ENCODE measurements around the gene RIMBP2.
"Not testable (repeated sequence)": the region's sequence is repeated elsewhere in the genome, so short reads cannot be mapped to it uniquely, and the experiment has no call there.

RIMBP2 gene

DNA sequence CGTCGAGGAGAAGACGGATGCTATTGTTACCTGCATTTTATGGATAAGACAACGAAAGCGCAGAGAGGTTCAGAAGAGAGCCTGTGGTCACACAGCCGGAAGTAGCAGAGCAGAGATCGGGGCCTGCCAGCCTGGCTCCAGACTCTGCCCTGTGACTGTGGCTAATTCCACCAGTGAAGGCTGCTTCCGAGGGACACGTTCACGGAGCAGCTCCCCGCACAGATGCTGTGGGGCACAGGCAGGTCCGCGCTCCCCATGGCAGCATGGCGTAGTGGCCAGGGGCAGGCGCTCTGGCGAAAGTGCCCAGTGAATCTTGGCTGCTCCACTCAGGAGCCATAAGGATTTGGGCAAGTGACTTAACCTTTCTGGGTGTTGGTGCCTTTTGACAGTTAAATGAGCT is 9.8 kb downstream of the RIMBP2 start:
- DNase-seq (ENCODE audit: low read depth) = no peak

DNA sequence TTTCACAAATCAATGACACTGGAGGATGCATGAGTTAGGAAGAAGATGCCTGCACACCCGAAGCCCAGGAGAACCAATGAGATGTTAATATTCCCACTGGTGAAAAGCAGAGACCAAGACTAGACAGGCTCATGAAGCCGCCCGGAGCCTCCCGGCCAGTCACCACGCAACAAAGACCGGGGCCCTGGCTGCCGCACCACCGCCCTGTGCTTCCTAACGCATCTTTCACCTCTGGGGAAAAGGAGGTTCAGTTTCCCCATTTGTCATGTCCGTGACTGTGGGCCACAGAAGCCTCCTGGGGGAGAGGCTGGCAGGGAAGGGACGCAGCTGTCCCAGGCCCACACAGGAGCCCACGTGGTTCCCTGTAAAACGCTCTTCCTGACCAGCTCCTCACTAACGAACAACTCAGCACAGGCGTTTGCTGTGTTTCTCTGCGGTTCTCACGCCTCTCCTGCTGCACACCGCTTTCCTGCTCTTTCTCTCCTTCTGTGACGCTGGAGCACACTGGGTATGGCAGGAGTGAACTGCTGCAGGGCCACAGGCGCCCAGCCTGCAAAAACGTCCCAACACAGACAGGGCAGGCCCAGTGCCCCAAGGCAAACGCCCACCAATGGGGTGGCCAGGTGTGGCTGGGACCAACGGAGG is 10.8 kb downstream of the RIMBP2 start:
- no peak for DNase-seq (ENCODE audit: low read depth)

DNA sequence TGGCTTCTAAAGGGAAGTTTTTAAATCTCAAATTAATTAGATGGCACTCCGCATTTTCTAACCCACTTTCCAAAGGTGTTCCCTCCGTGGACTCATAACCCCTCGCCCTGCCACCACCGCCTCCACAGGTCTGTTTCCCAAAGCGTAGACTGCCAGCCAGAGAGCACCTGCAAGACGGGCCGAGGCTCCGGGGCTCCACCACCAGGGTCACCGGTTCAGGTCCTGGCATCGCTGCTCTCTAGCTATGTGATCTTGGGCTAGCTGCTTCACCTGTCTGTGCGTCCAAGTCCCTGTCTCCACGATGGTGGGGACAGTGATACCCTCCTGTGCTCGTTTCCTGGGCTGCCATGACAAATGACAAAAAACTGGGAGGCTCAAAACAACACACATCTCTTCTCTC is 11.5 kb downstream of the RIMBP2 start:
- no peak for DNase-seq (ENCODE audit: low read depth)

DNA sequence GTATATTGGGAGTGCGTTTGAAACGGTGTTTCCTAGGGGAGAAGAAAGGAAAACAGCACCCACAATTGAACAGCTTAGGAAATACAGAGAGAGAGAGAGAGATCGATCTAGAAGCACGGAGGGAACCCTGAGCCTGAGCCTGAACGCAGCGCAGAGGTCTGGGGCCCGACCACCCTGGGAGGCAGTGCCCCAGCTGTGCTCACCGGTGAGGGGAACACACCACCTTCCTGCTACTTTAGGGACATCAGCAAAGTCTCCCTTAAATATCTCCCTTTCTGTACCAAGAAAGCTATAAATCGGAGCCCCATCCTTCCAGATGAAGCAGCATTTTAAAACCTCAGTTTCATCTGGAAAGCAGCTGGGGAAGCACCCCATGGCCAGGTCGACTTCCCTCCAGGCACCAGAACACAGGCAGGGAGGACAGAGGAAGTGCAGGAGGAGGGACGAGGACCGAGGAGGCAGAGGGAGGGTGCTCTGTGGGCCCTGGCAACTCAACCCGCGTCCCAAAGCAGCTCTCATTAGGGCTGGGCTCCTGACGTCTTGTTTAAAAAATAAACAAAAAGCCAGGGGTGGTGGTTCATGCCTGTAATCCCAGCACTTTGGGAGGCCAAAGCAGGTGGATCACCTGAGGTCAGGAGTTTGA is 12.2 kb downstream of the RIMBP2 start:
- DNase-seq (ENCODE audit: low read depth) = no peak

DNA sequence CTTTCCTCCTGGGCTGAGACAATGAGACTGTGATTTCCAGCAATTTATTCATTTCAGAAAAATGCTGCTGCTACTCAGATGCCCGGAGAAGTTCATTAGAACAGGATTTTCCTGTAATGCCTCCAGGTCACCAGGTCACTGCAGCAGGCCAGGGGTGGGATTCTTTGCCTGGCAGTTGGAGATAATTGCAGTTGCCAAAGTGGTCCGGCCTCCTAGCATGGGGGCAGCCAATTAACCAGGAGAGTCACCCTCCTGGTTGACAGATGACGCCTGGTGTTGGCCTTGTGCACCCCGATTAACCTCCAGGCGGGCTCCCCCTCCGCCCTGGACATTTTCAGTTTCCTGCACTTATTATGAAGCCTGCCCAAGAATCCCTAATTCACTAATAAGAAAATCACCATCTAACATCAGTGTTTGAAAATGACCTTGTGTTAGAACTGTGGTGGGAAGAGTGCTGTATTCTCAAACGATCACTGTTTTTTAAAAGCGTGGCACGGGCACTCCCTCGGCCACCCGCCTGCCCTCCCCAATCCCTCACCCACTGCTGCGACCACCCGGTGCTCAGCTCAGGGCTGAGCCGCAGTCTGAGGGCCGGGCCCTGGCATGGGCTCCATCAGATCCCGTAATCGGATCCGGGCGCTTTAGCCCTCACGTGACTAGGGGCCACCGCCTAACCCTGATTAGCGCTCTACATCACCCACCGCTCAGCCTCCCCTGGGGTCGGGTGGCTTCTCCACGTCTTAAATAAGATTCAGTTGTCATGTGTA is 12.9 kb downstream of the RIMBP2 start:
- no peak for DNase-seq (ENCODE audit: low read depth)

DNA sequence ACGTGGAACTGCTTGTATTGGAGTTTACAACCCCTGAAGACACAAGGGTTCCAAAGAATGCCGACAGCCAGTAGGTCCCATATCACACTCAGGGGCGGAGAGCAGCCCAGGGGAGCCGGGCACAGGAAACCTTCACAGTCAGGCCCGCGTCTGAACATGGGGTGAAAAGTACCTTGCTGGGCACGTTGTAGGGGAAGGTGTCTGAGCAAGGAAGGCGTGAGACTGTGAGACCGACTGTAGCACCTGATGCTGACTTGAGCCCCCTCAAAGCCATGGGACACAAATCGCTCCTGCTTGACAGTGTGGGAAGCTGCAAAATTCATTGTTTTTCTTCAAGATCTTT is 14.7 kb downstream of the RIMBP2 start:
- DNase-seq (ENCODE audit: low read depth) = no peak

DNA sequence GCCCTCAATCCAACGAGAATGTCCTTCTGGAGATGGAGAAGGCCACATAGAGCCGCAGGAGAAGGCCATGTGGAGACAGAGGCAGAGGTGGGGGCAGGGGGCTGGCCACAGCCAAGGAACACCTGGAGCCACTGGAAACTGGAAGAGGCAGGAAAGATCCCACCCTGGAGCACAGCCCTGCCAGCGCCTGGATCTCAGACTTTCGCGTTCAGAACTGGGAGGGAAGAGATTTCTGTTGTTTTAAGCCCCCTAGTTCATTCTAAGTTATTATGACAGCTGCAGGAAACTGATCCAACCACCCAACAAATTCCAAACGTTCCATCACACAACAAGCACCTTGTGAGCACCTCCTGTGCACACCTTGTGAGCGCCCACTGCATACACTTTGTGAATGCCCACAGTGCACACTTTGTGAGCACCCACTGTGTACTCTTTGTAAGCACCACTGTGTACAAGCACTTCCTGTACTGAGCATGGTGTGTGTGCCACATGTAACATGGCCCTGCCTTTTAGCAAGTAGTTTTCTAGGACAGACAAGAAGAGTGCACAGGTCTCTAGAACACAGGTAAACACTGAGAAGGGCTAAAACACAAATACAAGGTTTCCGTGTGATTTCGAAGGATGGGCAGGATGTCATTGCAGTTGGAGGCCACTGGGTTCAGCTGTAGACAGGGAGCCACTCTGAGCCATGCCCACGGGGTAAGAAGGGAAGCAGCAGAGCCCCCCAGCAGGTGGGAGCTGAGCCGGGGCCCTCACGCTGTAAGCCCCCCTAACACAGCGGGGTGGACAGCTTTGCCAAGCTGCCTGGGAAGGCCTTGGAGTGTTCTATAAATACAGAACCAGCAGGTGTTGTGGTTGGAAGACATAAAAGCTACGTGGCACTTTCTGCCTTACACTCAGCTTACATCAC is 15.4 kb downstream of the RIMBP2 start:
- no peak for DNase-seq (ENCODE audit: low read depth)

DNA sequence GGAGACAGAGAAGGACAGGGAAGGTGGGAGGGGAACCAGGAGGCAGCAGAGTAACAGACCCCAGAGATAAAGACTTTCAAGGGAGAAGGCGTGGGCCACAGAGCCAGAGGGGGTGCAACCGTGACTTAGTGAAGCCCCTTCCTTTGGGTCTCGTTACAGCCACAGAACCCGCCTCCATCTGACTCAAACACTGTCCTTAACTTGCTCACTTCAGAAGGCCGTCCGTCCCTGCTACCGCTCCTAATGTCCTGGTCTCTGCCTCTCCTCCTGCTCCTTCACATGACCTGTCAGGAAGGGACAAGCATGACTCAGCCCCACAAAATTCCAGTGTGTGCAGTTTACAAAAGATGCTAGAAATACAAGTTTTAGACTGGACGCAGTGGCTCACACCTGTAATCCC is 18.0 kb downstream of the RIMBP2 start:
- DNase-seq (ENCODE audit: low read depth) = no peak

DNA sequence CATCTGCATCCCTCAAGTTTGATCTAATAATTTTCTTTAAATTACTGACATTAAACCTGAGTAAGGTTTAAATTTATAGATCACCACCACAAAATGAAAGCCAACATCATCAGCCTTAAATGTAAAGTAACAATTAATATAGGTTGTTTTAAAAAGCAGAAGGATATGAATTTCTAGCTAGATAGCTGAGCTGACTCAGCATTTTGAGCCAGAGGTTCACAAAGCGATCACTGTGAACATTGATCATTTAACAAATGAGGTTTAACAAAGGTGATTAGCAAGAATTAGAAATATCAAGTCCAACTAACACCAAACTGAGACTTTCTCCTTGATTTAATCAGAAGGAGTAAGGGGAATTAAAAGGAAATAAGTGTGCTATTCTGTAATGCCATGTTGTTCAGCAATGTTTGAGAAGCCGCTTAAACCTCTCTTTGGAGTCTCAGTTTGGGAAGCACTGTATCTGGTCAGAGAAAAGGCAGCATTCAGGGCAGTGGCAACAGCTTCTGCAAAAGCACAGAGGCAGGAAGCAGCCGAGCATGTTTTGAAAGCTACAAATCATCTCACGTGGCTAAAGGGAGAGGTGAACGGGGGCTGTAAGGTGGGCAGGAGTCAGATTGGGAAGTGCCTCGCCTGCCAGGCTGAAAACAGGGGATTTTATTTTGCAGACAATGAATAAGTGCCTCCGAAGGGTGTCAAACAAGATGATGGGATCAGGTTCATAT is 19.6 kb downstream of the RIMBP2 start:
- DNase-seq (ENCODE audit: low read depth) = no peak

DNA sequence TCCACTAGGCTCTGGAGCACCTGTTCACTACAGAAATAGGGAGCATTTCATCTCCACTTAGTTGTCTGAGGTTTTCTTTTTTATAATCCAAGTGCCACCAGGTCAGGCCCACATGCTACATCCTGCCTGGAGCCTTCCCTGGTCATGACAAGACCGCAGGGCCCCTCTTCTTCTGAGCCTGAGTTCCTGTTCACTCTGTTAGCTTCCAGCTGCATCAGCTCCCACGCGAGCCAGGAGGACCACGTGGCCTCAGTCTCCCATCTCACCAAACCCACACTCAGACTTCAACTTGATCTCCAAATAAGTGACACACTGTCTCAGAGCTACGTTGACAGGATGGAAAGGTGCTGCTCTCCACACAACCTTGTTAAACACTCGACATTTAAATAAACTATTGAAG is 21.0 kb downstream of the RIMBP2 start:
- DNase-seq (ENCODE audit: low read depth) = no peak

DNA sequence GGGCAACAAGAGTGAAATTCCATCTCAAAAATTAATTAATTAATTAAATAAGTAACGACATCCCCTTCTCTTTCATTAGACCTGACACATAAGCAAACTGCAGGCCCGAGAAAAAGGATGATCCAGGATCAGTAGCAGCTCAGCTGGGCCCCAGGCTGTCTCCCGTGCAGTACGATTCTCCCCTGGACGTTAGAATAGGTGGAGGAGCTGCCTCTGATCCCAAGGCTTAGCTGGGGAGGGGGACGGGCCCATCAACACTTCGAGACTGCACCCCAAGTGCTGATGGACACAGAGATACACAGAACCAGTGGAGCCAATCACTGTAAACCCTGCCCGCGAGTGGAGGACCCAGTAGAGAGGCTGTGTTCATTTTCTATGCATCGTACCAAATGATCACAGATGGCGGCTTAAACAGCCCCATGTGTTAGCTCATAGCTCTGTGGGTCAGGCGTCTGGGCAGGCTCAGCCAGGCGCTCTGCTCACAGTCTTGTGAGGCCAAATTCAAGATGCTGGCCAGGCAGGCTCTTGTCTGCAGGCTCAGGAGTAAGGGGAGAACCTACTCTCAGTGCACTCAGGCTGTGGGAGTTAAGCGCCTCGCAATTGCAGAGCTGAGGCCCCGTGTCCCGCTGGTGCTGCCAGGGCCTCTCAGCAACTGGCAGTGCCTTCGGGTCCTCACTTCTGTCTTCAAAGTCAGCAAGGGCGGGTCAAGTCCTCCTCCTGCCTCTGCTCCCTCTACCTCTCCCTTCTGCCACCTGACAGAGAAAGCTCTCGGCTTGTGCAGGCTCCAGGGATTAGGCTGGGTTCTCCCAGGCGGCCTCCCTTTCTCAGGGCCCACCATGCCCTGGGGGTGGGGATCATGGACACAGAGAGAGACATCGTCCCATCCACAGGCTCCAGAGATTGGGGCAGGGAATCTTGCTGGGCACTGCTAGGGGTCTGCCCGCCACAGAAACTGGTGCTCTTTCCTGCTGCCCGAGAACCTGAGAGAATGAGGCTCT is 26.4 kb downstream of the RIMBP2 start:
- DNase-seq (ENCODE audit: low read depth) = no peak

DNA sequence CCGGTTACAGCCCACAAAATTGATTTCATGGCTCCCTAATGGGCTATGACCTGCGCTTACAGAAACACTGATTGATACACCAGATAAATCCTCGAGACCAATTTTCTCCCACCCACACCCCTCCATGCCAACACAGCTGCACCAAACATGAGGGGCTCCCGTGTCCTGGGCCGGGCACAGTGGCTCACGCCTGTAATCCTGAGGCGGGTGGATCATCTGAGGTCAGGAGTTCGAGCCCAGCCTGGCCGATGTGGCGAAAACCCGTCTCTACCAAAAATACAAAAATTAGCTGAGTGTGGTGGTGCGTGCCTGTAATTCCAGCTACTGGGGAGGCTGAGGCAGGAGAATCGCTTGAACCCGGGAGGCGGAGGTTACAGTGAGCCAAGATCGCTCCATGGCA is 27.1 kb downstream of the RIMBP2 start:
- DNase-seq (ENCODE audit: low read depth) = not testable (repeated sequence)

DNA sequence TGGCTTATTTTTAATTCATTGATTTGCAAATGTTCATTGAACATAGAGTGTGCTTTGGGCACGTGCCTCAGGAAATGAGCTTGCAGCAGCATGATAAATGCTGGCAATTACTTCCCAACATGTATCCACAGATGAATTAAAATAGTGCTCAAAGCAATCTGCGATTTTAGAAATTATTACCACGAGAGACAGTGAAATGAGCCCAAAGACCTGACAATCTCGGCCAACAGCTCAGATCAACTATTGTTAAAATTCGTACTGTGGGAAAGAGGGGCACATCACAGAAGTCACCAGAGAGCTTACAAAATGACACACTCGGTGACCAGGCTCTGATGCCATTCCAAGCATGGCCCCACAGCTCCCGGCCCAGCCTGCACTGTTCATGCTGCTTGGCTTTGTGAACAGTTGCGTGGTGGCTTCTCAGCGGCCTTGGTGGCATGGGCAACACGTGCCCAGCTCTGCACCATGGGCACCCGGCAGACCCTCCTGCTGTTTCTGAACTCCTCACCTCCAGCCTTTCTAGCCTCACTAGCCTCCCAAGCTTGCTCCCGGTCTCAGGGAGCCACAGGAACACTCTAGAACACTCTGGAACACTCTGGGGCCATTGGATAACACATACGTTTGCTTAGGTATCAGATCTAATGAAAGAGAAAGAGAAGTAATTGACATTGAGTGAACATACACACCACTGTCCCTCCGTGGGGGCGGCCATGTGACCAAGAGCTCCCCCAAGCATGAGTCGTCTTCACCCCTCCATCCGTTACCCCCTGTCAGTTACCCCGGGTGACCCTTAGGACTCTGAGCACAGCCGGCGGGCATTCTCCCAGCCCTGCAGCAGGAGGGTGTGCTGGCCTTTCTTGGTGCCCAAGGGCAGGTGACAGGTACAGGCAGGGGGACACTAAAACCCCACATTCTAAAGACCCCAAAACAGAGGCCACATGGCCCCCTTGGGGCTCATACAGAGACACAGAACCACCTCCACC is 28.0 kb downstream of the RIMBP2 start:
- no peak for DNase-seq (ENCODE audit: low read depth)

DNA sequence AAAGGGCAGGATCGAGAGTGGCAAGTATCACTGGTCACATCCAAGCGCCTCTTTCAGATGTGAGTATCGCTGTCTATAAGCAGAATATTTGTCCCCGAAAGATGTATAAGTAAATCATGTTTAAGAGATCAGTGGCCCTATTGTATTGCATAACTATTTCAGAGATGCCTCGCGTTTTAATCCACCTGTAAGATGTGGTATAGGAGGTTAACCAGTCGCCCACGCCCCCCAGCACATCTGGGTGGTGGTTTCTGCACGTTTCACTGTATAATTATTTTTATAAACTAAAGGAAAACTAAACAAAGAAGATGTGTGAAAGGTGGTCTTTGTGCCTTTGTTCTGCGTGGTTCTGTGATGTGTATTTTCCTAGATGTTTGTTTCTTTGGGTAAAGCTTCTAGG is 28.9 kb downstream of the RIMBP2 start:
- DNase-seq (ENCODE audit: low read depth) = no peak

DNA sequence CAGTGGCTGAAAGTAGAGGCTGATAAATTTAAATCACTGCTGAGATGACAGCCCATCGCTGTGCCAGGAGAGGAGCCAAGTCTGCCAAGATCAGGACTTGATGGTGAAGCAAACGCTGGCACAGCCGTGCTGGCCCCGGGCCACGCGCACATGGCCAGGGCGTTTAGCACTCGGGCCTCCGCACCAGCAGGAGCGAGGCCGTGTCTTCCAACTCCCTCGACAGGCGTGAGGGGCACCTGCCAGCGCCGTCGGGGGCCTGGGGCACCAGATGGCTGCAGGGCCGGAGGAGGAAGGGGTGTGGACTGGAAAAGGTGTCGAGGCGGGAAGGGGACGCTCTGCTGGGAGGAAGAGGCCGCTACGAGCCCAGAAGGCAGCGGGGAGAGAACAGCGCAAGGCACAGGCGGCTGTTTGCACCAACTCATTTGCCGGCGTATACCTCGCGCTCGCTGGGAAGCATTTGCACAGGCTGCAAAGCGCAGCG is 29.5 kb downstream of the RIMBP2 start:
- no peak for DNase-seq (ENCODE audit: low read depth)

DNA sequence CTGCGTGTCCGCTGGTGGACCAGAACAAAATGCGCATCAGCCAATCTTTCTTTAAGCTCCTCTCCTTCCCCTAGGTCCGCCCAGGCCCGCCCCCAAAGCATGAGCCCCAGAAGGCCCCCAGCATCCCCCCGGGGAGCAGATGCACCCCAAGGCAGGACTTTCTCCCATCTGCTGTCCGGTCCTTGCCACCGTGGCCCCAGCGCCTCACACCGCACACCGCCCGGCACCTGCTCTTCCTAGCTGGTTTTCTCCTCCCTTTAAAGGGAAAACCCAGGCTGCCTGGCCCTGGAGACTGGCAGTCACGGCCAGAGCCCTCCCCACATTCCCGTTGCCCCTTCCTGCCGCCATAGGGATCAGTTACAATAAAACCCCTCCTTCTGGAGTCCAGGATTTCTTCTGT is 30.2 kb downstream of the RIMBP2 start:
- no peak for DNase-seq (ENCODE audit: low read depth)

DNA sequence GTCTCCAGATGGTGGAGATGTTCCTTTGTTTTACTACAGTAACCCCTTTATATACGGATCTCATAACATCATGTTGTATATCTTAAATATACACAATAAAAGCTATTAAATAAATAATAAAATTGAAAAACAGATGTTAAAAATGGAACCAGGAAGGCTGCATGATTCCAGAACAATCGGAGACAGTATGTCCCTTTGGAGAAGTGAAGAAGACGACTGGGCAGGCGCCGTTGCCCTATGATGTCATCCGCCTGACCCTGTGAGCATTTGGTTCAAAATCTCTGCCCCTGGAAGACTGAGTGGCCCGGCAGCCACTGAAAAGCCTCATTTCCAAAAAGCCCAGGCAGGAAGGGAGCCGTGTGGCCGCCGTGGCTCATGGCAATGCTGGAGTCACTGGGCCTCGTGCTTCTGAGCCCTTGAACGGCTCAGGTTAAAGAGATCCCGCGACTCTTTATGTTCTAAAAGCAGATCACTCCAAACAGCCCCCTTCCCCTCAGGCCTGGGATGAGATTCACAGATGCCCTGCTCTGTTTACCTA is 30.8 kb downstream of the RIMBP2 start:
- no peak for DNase-seq (ENCODE audit: low read depth)

DNA sequence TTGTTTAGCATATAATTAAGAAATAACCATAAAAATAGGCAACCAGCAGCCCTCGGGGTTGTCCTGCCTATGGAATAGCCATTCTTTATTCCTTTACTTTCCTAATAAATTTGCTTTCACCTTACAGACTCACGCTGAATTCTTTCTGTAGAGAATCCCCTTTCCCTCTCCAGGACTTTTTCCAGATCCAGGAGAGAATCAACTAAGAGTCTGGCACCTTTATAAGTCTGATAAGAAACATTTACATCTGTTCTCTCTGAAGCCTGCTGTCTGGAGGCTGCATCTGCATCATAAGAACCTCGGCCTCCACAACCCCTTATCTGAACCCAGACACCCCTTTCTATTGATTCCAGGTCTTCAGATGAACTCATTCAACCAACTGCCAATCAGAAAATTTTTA is 32.3 kb downstream of the RIMBP2 start:
- no peak for DNase-seq (ENCODE audit: low read depth)

DNA sequence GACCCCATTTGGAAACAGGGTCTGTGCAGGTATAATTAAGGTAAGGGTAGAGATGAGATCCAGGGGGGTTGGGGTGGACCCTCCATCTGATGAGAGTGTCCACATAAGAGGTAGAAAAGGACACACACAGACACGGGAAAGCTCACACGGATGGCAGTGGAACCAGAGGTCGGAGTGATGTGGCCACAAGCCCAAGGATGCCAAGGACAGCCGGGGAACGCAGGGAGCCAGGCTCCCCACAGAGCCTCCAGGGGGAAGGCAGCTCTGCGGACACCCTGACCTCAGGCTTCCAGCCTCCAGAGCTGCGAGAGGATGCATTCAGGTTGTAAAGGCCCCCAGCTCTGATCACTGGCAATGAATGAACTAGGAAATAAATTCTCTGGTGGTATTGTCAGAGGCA is 33.0 kb downstream of the RIMBP2 start:
- no peak for DNase-seq (ENCODE audit: low read depth)

All from ELR (cell line).